Heart right ventricle (tissue), 16 donors: ENCODE measurements around the gene SEC16A. TPM values are rescaled to one million over a fixed set of nuclear protein-coding genes. Genes with fewer than 3 reads are reported as not detected.

Source experiments
- ATAC-seq, 8 donors: fragments of 200-7000 bp; cut with Tn5 transposase; one replicate each; pipeline ENCODE4 v1.9.1; 2020; ENCODE audit warnings: mild to moderate bottlenecking in 8 of 8, moderate library complexity in 8 of 8, moderate number of reproducible peaks in 1 of 8
- DNase-seq, 2 donors: peaks; one replicate each; pipeline ENCODE4 v3.0.0-alpha.2; 2020
- H3K27ac ChIP-seq, 10 donors: fragments of 200-600 bp; sonication (generic) in 2 of 10; one replicate each; pipeline versions ENCODE4 v1.5.0 to v1.8.0; 2020 to 2022; ENCODE audit warnings: mild to moderate bottlenecking in 3 of 10
- H3K27me3 ChIP-seq, 7 donors: fragments of 200-600 bp; one replicate each; pipeline ENCODE4 v1.8.0; 2021 to 2022; ENCODE audit warnings: mild to moderate bottlenecking in 2 of 7
- H3K36me3 ChIP-seq, 9 donors: fragments of 200-600 bp; sonication (generic) in 1 of 9; one replicate each; pipeline versions ENCODE4 v1.5.0 to v1.8.0; 2020 to 2022; ENCODE audit warnings: mild to moderate bottlenecking in 2 of 9
- H3K4me1 ChIP-seq, 9 donors: fragments of 200-600 bp; sonication (generic) in 1 of 9; one replicate each; pipeline versions ENCODE4 v1.5.0 to v1.8.0; 2020 to 2022; ENCODE audit warnings: mild to moderate bottlenecking in 4 of 9
- H3K4me3 ChIP-seq, 10 donors: fragments of 200-600 bp; sonication (generic) in 2 of 10; one replicate each; pipeline versions ENCODE4 v1.5.0 to v1.8.0; 2020 to 2022; ENCODE audit warnings: mild to moderate bottlenecking in 7 of 10, moderate library complexity in 2 of 10
- H3K9me3 ChIP-seq, 11 donors: fragments of 200-600 bp in 10 of 11; sonication (generic) in 2 of 11; one replicate each; pipeline versions ENCODE4 v1.5.0 to v1.8.0; 2013 to 2022; ENCODE audit warnings: mild to moderate bottlenecking in 2 of 11, control low read depth in 1 of 11, moderate library complexity in 1 of 11
- CTCF ChIP-seq, 9 donors: fragments of 200-600 bp; sonication (generic) in 2 of 9; IDR thresholded peaks; one replicate each; pipeline versions ENCODE4 v1.5.0 to v1.8.0; 2021 to 2022; ENCODE audit warnings: antibody characterized with exemption in 9 of 9, mild to moderate bottlenecking in 5 of 9, moderate library complexity in 1 of 9
- WGBS, 2 donors: extraction: QIAGEN DNeasy Blood & Tissue Kit; methylation state at CpG; one replicate each; pipeline ENCODE4 v1.1.7; 2013; ENCODE audit warnings: inconsistent platforms in 1 of 2; 5-methylcytosine and 5-hydroxymethylcytosine counted together
- intact Hi-C, 10 donors: fragments of 100-400 bp; cut with DNase I; formaldehyde crosslinking; loops; one replicate each; pipeline versions ENCODE4 v1.11.1 to v1.14.2; 2022
- polyA plus RNA-seq, 2 donors: library from polyadenylated mRNA; stranded (reverse); fragments of 200-250 nt; gene quantifications; one replicate each; pipeline ENCODE4 v1.2.3, GENCODE V29; 2013
- total RNA-seq, 10 donors: library from RNA; stranded (reverse); fragmentation: NEBNext Ultra II Directional in 3 of 10; extraction: Animal tissue kit (Norgen Biotek cat#: 25700) in 3 of 10; gene quantifications; one replicate each; pipeline versions ENCODE4 v1.2.1 to v1.2.4, GENCODE V29; 2021 to 2023
- donor health status: Arrhythmogenic right ventricular cardiomyopathy.
- donor health status: ischemic (EF 13 %, LVEDD 7.1; RV severe dilation, severe dysfunction).
- donor health status: healthy with polysubstance abuse.
- donor health status: DM: no; HTN: yes; CAD: no.
- donor health status: DM: no; HTN: no; CAD: no.
- donor health status: ischemic (EF 25% LVEDD 6.9; RV normal size, moderate dysfunction).
- donor health status: ischemic (EF 25% LVEDD 5.7; RV mildly dilated, moderate dysfunction).
- donor health status: healthy.
- donor health status: DM: yes; HTN: yes; CAD: no.
- donor health status: Ischemic cardiomyopathy.
- donor health status: ischemic (EF 35%, LVEDD 5.7; RV mildly dilated, moderate dysfunction).
- donor health status: nonischemic (EF 11% LVEDD 7.7; RV severe dilation, severe dysfunction).
- donor health status: DM: yes; HTN: yes; CAD: no.
- donor health status: PGD.
- donor health status: ischemic (EF 29% LVEDD 5.4; RV normal size, mild dysfunction).
- donor health status: nonischemic (EF 23%, LVEDD 6.1; RV moderate dilation, normal function).

The SEC16A gene
- total and polyA plus RNA-seq, 12 donors: 21.9 to 35.9 (median 28.6) TPM

- 93 to 96% methylated on average over 20 of the region's 20 CpGs for WGBS, 2 donors
Measured at GRCh38 chr9:136444102-136444501, 38.7 kb downstream of the SEC16A start.

GRCh38 chr9:136443687-136444086 lies 39.2 kb downstream of the SEC16A start:
- no peaks in the 10 kb centered on the region for H3K27me3 ChIP-seq
- TF ChIP-seq CTCF (IDR thresholded peaks at IDR 0.05): no peak
- ATAC-seq (no peak), DNase-seq (no peak)
- H3K9me3 ChIP-seq: no peaks in the 10 kb centered on the region
- WGBS, 2 donors: 94 to 96% methylated on average over 7 of the region's 7 CpGs
- H3K4me1 ChIP-seq: peaks cover 0 to 17% (median 10%) of the 10 kb centered on the region in 9 donors
- no peak overlapping the region for H3K27ac ChIP-seq
- peaks cover 3 to 85% (median 50%) of the 10 kb centered on the region in 9 donors for H3K36me3 ChIP-seq
- no peak overlapping the region for H3K4me3 ChIP-seq
- intact Hi-C loops: no loop called here

More at GRCh38 chr9:136444102-136444501, 38.7 kb downstream of the SEC16A start:
- Histone ChIP-seq H3K4me1 (peaks cover 0 to 12% (median 7%) of the 10 kb centered on the region in 9 donors), H3K36me3 (peaks cover 3 to 89% (median 54%) of the 10 kb centered on the region in 9 donors), H3K9me3 (no peaks in the 10 kb centered on the region), H3K27ac (no peak overlapping the region), H3K4me3 (no peak overlapping the region), H3K27me3 (no peaks in the 10 kb centered on the region)
- TF ChIP-seq CTCF (IDR thresholded peaks at IDR 0.05): no peak
- intact Hi-C loops: no loop called here
- DNase-seq: no peak
- ATAC-seq: no peak

GRCh38 chr9:136443087-136443486 lies 39.8 kb downstream of the SEC16A start:
- no peak for TF ChIP-seq CTCF (IDR thresholded peaks at IDR 0.05)
- peaks cover 3 to 83% (median 49%) of the 10 kb centered on the region in 9 donors for H3K36me3 ChIP-seq
- 95% methylated on average over 15 of the region's 15 CpGs for WGBS, 2 donors
- no peak overlapping the region for H3K27ac ChIP-seq
- H3K9me3 ChIP-seq: no peaks in the 10 kb centered on the region
- H3K27me3 ChIP-seq: no peaks in the 10 kb centered on the region
- DNase-seq (no peak), ATAC-seq (no peak)
- no peak overlapping the region for H3K4me3 ChIP-seq
- peaks cover under 1 to 23% (median 16%) of the 10 kb centered on the region in 9 donors for H3K4me1 ChIP-seq
- intact Hi-C loops: no loop called here

- H3K36me3 ChIP-seq: peaks cover 3 to 74% (median 41%) of the 10 kb centered on the region in 9 donors
- no peak overlapping the region for H3K4me3 ChIP-seq
Measured at GRCh38 chr9:136442265-136442664, 40.6 kb downstream of the SEC16A start.

More at GRCh38 chr9:136442265-136442664, 40.6 kb downstream of the SEC16A start:
- intact Hi-C loops: no loop called here
- WGBS, 2 donors: 77 to 78% methylated on average over 5 of the region's 5 CpGs
- ATAC-seq: no peak
- H3K27ac ChIP-seq: no peak overlapping the region
- no peaks in the 10 kb centered on the region for H3K27me3 ChIP-seq
- peaks cover 9 to 31% (median 25%) of the 10 kb centered on the region in 9 donors for H3K4me1 ChIP-seq
- H3K9me3 ChIP-seq: no peaks in the 10 kb centered on the region
- DNase-seq: no peak
- no peak for TF ChIP-seq CTCF (IDR thresholded peaks at IDR 0.05)
